ENCODE data around the gene ANK2. TPM values are rescaled to one million over a fixed set of nuclear protein-coding genes. Genes with fewer than 3 reads are reported as not detected.

Gene ANK2
- total RNA-seq, 4 donors from 2014 or later = 13.7 to 47.4 (median 30.5) TPM

GRCh38 chr4:113020966-113021365 is 28.5 kb upstream of the ANK2 start:
- TF ChIP-seq POLR2AphosphoS5 (IDR thresholded peaks at IDR 0.05) (no peak), POLR2A (IDR thresholded peaks at IDR 0.05) (no peak), EP300 (IDR thresholded peaks at IDR 0.05; ENCODE audit: low read depth) (no peak), CTCF (IDR thresholded peaks at IDR 0.05) (no peak)
- H3K4me1 ChIP-seq = no peaks in the 10 kb centered on the region
- H3K27me3 ChIP-seq = no peaks in the 10 kb centered on the region
- no peak overlapping the region for H3K27ac ChIP-seq
- no peak overlapping the region for H3K4me3 ChIP-seq
- in situ Hi-C loops (cut with MboI; ENCODE audit: low pct_ligation_motif_present in 1 of 4, low pct_unique_long_range_greater_than_20kb in 1 of 4, low sequenced_read_pairs in 3 of 4) = no loop called here
- H3K36me3 ChIP-seq = no peaks in the 10 kb centered on the region
- WGBS, 2 donors (ENCODE audit: low coverage in 1 of 2) = 0 to 62% methylated on average over 1 of the region's 1 CpG
- intact Hi-C loops (cut with DNase I; ENCODE audit: low total_unique reads) = no loop called here
- H3K9me3 ChIP-seq = no peaks in the 10 kb centered on the region
- DNase-seq = no peak

- 86 to 88% methylated on average over 1 of the region's 1 CpG for WGBS, 2 donors (ENCODE audit: low coverage in 1 of 2)
- Histone ChIP-seq H3K27ac (no peak overlapping the region), H3K4me1 (no peaks in the 10 kb centered on the region), H3K9me3 (no peaks in the 10 kb centered on the region), H3K36me3 (no peaks in the 10 kb centered on the region), H3K27me3 (no peaks in the 10 kb centered on the region), H3K4me3 (no peak overlapping the region)
- no peak for DNase-seq
- intact Hi-C loops (cut with DNase I; ENCODE audit: low total_unique reads) (no loop called here), in situ Hi-C loops (cut with MboI; ENCODE audit: low pct_ligation_motif_present in 1 of 4, low pct_unique_long_range_greater_than_20kb in 1 of 4, low sequenced_read_pairs in 3 of 4) (no loop called here)
- TF ChIP-seq EP300 (IDR thresholded peaks at IDR 0.05; ENCODE audit: low read depth) (no peak), POLR2A (IDR thresholded peaks at IDR 0.05) (no peak), POLR2AphosphoS5 (IDR thresholded peaks at IDR 0.05) (no peak), CTCF (IDR thresholded peaks at IDR 0.05) (no peak)
These were observed 25.1 kb upstream of the ANK2 start for GRCh38 chr4:113024388-113024787.

- no peak overlapping the region for H3K4me3 ChIP-seq
- no peaks in the 10 kb centered on the region for H3K27me3 ChIP-seq
- H3K9me3 ChIP-seq = no peaks in the 10 kb centered on the region
- DNase-seq = no peak
- intact Hi-C loops (cut with DNase I; ENCODE audit: low total_unique reads) (no loop called here), in situ Hi-C loops (cut with MboI; ENCODE audit: low pct_ligation_motif_present in 1 of 4, low pct_unique_long_range_greater_than_20kb in 1 of 4, low sequenced_read_pairs in 3 of 4) (no loop called here)
- H3K27ac ChIP-seq = no peak overlapping the region
- H3K36me3 ChIP-seq = no peaks in the 10 kb centered on the region
- TF ChIP-seq EP300 (IDR thresholded peaks at IDR 0.05; ENCODE audit: low read depth) (no peak), CTCF (IDR thresholded peaks at IDR 0.05) (no peak), POLR2A (IDR thresholded peaks at IDR 0.05) (no peak), POLR2AphosphoS5 (IDR thresholded peaks at IDR 0.05) (no peak)
- WGBS, 2 donors (ENCODE audit: low coverage in 1 of 2) = 67% methylated on average over 1 of the region's 1 CpG; no CpG with 5 or more reads in 1 of the 2 donors
- H3K4me1 ChIP-seq = no peaks in the 10 kb centered on the region
These were observed 24.0 kb upstream of the ANK2 start for GRCh38 chr4:113025416-113025815.

- in situ Hi-C loops (cut with MboI; ENCODE audit: low pct_ligation_motif_present in 1 of 4, low pct_unique_long_range_greater_than_20kb in 1 of 4, low sequenced_read_pairs in 3 of 4) (no loop called here), intact Hi-C loops (cut with DNase I; ENCODE audit: low total_unique reads) (no loop called here)
- Histone ChIP-seq H3K9me3 (no peaks in the 10 kb centered on the region), H3K27me3 (no peaks in the 10 kb centered on the region), H3K4me1 (no peaks in the 10 kb centered on the region), H3K27ac (no peak overlapping the region), H3K4me3 (no peak overlapping the region), H3K36me3 (no peaks in the 10 kb centered on the region)
- 61% methylated on average over 2 of the region's 2 CpGs; no CpG with 5 or more reads in 1 of the 2 donors for WGBS, 2 donors (ENCODE audit: low coverage in 1 of 2)
- TF ChIP-seq EP300 (IDR thresholded peaks at IDR 0.05; ENCODE audit: low read depth) = no peak
- no peak for TF ChIP-seq CTCF (IDR thresholded peaks at IDR 0.05)
- no peak for DNase-seq
These were observed 22.9 kb upstream of the ANK2 start for GRCh38 chr4:113026556-113026955.
